ENCODE measurements around the gene SYPL1.
A peak's percentile ranks its signal among the peaks of the same experiment; 100 is the strongest.

SYPL1 gene

GRCh38 chr7:106041140-106041717 lies 70.9 kb downstream of the SYPL1 start:
- TF ChIP-seq CTCF (IDR thresholded peaks at IDR 0.05; ENCODE audit: low read depth, low read length, missing control alignments): peak; percentile 94
- no peak for DNase-seq (ENCODE audit: low read depth)
- H3K4me3 ChIP-seq (ENCODE audit: low read depth, low read length): no peak overlapping the region

All from GM12864 (cell line).